Ecto neural progenitor cell (in vitro differentiated cells): Measurements from ENCODE around the gene RTEL1.
"Not testable (repeated sequence)": the region's sequence is repeated elsewhere in the genome, so short reads cannot be mapped to it uniquely, and the experiment has no call there.

ENCODE experiments used
- DNase-seq: peaks from one replicate; pipeline ENCODE4 v3.0.0-alpha.2; 2018; ENCODE audit warnings: low spot score

RTEL1 gene

DNA sequence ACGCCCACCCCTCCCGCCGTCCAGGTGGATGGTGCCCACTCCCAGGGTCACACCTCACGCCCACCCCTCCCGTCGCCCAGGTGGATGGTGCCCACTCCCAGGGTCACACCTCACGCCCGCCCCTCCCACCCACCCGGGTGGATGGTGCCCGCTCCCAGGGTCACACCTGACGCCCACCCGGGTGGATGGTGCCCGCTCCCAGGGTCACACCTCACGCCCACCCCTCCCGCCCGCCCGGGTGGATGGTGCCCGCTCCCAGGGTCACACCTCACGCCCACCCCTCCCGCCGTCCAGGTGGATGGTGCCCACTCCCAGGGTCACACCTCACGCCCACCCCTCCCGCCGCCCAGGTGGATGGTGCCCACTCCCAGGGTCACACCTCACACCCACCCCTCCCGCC is 7.6 kb upstream of the RTEL1 start:
- DNase-seq = not testable (repeated sequence)

DNA sequence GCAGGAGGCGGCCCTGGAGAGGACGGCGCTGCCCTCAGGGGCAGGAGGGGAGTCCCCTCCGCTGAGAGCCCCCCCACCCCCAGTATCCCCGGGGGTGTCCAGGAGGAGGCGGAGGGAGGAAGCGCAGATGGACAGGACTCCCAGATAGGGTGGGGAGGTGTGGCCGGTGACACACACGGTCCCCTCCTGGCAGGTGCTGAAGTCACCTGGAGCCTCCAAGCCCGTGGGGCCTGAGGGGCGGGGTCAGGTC is 6.2 kb upstream of the RTEL1 start:
- DNase-seq = no peak

DNA sequence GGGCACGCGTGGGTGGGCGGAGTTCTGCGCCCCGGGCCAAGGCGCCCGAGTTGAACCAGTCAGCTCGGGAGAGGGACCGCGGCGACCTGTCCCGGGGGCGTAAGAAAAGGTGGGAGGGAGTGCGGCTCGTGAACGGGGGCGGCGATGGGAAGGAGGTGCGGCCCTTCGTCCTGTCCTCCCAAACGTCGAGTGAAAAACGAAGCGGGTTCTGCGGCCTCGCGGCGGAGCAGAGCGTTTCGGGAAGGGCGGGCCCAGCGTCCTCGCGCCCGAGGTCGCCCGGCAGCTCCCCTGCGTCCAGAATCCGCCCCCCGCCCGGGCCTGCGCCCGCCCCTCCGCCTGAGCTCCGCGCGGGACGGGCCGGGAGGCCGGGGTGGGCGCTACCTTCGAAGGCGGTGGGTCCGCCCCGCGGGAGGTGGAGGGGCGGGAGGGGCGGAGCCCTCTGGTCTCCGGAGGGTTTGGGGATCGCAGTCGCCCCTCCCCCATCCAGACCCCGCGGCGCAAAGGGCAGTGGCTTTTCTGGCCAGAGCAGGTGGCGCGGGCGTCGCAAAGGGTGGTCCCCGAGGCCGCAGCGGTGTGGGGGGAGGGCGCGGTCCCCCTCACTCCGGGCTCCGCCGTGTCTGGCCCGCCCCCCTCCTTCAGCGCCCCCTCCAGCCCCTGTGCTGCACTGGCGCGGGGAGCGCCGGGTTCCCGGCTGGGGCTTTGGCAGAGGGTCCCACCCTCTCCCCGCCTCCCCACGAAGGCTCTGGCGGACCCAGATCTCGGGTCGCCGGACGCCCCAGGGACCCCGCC is 5.7 kb upstream of the RTEL1 start:
- peak; percentile 75 for DNase-seq

DNA sequence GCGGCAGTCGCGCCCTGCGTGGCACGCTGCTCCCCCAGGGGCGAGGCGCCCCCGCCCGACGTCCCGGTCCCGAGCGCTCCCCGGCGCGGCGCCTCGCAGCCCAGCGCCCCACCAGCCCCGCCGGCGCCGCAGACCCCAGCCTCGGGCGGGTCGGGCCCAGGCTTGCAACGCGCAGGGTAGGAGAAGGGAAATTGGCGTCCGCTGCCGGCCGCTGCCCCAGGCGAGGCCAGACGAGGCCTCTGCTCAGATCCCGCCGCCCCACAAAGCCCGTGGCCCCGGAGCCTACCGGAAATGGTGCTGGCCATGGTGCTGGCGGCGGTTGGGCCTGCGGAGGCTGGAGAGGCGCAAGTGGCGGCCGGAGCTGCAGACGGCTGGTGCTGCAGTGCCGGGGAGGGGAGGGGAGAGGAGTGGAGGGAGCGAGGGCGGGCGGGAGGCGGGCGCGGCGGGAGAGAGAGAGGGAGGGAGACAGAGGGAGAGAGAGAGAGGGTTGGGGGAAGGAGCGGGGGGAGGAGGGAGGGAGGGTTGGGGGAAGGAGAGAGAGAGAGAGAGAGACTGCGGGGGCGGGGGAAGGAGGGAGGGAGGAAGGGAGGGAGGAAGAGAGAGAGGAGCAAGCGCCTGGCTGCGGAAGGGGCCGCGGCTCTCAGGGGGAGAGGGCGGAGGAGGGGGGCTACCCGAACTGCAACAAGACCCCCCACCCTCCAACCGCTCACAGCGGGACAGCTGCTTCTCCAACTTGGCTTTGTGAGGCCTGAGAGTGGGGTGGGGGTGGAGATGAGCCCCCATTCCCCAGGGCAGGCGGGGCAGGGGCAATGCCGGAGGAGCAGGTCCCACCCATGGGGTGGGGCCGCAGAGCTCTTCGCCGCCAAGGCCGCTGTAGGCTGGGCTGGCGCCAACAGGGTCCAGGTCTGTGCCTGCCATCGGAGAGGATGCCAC is 4.8 kb upstream of the RTEL1 start, which contains the start of gene STMN3:
STMN3 (minus strand) TSS at position 384 of the 933 bp plus-strand sequence; CDS start at position 305, 79 bp downstream.
- peak; percentile 96 for DNase-seq

DNA sequence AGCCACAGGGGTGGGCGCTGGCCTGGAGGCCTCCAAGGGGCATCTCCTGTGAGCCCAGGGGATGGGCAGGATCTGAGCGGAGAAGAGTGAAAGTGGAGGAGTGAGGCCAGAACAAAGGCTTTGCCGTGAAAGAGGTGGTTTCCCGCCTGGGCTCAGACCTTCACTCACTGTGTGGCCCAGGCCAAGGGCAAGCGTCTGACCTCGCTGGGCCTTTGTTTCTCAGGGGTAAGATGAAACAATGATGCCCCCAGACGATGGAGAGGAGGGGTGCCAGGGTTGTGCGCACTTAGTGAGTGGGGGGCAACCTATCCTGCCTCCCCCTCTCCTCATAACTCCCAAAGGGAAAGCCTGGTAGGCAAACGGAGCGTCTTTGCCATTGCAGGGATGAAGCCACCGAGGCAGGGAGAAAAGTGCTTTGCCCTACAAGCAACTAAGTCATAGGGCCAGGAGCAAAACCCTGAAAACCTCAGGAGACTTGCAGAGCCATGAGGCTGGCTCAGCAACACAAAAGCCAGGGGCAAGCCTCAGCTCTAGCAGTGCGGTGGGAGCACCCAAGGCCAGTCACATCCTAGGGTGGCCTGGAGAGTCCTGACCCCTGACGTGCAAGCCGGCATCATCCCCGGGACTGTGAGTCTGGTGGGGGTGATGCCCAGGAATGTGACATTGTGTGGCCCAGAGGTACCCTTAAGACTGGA is 4.0 kb upstream of the RTEL1 start:
- no peak for DNase-seq

DNA sequence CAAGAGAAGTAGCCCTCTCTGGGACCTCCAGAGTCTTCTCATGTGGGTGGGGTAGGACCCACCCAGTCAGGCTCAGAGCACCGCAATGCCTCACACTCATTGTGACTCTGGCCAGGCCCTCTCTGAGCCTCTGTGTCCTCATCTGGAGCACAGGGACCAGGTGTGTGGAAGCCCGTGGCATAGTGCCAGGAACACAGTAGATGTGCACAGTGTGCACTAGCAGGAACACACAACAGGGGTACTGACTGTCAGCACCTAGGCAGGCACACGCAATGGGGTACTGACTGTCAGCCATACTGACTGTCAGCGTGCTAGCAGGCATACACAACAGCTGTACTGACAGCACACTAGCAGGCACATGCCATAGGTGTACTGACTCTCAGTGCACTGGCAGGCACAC is 2.9 kb upstream of the RTEL1 start:
- no peak for DNase-seq

DNA sequence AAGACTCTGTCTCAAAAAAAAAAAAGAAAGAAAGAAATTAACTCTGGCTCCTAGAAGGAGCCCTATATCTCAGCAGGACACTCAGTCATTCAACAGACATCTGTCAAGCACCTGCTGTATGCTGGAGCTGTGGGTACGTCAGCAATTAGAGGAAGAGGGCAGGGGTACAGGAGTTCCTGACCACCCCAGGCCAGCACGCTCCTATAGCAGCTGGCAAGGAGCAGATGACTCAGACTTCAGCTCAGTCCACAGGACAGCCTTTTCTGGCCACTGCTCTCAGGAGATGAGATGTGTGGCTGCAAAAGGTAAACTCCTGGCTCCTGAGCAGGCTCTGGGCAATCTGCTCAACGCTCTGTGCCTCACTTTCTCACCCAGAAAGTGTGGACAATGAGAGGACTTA is 1.7 kb upstream of the RTEL1 start:
- no peak for DNase-seq

DNA sequence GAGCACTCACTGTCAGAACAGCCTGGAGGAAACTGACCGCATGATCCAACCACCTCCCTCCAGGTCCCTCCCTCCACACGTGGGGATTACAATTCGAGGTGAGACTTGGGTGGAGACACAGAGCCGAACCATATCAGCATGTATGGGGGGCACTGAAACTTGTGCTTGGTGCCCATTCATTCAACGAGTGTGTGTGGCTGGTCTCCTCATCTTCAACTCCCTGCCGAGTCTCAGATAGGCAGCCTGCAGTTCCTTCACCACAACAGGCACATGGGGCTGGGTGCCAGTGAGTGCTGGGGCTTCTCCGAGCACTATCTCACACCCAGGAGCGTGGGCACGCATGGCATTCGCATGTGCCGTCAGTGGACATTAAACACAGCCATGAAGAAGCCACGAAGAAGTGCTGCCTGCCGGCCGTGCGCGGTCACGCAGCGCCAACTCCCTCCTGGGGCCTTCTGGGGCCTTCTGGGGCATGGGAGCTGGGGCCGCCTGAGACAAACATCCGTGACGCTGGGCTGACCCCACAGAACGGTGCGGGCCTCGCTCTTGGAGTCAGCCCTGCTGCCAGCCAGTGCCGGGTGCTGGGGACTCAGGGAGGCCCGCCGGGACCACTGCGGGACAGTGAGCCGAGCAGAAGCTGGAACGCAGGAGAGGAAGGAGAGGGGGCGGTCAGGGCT is 714 bp upstream of the RTEL1 start:
- no peak for DNase-seq

DNA sequence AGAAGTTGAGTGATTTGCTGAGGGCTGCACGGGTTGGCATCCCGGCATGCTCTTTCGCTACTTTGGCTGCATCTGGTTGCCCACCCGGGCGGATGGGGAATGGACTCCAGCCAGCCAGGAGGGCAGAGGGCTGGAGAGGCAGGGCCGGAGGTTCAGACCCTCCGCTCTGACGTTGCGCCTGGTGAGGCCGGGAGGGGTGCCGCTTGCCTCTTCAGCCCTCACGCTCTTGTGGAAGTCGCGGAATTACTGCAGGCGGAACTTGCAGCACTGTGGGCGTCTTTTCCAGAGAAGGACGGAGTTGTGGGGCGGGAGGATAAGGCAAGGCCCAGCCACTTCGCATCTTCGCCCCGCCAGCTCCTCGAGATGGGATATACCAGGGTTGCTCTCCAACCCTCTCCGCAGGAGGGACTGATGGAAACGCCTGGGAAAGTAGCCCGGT is 656 bp downstream of the RTEL1 start:
- no peak for DNase-seq

DNA sequence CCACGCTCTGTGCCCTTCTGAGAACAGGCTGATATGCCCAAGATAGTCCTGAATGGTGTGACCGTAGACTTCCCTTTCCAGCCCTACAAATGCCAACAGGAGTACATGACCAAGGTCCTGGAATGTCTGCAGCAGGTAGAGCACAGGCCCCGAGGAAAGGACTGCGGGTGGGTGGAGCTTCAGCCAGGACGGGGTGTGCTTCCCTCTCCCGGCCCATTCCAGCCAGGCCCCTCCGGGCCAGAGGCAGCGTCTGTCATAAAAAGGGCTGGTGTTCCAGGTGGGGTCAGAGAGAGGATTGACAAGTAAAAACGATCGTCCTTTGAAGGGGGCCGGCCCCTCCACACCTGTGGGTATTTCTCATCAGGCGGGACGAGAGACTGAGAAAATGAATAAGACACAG is 1.3 kb downstream of the RTEL1 start:
- DNase-seq = no peak

DNA sequence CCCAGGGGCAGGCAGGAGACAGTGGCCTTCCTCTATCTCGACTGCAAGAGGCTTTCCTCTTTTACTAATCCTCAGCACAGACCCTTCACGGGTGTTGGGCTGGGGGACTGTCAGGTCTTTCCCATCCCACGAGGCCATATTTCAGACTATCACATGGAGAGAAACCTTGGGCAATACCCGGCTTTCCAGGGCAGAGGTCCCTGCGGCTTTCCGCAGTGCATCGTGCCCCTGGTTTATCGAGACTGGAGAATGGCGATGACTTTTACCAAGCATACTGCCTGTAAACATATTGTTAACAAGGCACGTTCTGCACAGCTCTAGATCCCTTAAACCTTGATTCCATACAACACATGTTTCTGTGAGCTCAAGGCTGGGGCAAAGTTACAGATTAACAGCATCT is 2.1 kb downstream of the RTEL1 start:
- DNase-seq = not testable (repeated sequence)

DNA sequence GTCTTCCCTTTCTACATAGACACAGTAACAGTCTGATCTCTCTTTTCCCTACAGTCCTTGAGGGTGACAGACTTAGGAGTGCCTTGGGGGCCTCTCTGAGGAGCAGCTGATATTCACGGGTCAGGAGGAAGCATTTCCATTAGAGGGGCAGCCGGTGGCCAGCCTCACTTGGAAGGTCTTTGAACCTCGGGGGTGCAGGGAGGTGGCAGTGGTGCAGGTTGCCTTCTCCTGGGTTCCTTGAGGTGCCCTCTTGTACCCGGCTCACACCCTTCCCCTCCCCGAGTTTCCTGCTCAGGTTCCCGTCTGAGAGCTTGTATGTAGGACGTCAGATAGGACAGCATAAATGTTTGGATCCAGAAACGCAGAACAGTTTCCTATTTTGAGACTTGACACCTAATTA is 2.5 kb downstream of the RTEL1 start:
- DNase-seq = no peak

DNA sequence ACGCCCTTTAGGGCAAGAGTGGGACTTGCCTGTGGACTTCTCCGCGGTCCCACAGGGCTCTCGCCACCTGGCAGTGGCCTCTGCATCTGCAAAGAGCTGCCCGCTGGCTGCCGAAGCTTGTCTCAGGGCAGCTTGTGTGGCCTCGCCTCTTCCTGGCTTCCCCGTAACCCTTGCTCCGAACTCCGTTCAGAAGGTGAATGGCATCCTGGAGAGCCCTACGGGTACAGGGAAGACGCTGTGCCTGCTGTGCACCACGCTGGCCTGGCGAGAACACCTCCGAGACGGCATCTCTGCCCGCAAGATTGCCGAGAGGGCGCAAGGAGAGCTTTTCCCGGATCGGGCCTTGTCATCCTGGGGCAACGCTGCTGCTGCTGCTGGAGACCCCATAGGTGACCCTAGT is 3.0 kb downstream of the RTEL1 start:
- no peak for DNase-seq

DNA sequence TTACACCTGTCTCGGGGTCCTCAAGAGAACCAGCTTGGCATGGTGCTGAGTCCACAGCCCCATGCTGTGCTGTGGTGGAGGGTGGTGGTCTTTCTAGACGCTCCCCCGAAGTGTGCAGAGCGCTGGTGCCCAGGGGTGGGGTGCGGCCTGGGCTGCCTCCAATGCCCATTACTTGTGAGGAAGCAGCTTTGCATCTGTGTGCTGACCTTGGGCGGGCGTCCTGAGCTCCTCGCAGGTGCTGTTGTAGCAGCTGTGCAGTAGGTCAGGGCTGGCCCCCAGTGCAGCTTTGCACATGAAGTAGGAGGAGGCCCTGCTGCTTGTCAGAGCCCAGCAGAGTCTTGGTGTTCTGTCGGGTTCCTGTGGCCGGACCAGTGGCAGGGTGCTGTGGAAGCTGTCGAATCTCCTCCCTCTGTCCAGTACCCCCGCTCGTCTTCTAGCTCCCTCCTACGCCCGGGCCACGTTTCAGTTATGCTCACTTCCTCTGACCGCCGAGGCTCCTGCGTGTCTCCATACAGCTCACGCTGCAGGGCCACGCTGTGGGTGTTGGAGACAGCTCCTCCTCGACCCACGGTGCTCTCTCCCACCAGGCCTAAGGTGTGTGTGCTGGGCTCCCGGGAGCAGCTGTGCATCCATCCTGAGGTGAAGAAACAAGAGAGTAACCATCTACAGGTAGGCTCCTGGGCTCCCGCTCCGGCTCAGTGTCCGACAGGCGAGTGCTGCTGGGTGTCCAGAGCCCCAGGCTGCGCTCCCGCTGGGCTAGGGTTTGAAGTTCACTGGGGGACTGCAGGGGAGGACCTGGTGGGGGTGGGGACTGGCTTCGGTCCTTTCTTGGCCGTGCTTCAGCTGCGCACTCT is 4.1 kb downstream of the RTEL1 start:
- DNase-seq = no peak

DNA sequence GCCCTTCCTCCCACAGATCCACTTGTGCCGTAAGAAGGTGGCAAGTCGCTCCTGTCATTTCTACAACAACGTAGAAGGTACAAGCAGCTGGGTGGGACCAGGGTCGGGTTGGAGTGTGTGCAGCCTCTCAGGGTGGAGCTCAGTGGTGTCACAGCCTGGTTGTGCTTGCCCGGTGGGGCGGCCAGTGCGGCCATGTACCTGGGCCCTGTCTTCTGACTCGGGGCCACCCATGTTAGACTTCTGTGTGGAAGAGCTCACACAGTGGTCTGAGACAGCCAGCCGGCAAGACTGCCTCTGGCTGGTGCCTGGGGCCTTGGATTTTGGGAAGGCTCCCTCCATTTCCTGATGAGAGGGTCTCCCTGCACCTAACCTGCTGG is 4.7 kb downstream of the RTEL1 start:
- DNase-seq = no peak

DNA sequence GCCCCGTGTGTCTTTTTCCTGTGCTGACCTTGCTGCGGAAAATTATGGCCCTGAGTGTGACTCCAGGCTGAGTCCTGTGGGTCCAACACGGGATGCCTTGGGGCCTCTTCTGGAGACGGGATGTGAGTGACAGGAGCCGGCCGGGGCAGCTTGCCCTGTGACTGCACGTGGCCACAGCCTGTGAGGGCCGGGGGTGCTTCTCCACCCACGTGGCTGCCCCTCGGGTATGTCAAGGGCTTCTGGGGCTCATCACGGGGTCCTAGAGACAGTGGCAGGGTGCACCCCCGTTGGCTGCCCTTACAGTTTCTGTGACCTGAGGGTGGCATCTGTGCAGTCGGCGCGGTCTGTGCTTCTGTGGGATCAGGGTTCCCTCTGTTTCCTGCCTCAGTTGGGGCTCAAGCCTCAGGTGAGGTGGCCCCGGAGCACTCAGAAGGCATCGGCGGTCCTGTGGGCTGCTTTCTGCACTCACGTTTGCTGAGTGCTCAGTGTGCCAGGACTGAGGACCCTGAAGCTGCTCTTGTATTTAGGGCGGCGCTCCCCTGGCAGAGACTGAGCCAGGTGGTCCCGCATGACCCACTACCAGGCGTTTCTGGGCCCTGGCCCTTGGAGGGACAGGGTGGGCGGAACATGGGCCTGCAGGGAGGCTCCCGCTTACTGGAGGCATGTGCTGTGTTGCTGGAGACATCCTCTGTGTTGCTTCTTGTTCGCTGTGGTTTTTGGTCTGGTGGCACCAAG is 5.4 kb downstream of the RTEL1 start:
- DNase-seq = no peak

DNA sequence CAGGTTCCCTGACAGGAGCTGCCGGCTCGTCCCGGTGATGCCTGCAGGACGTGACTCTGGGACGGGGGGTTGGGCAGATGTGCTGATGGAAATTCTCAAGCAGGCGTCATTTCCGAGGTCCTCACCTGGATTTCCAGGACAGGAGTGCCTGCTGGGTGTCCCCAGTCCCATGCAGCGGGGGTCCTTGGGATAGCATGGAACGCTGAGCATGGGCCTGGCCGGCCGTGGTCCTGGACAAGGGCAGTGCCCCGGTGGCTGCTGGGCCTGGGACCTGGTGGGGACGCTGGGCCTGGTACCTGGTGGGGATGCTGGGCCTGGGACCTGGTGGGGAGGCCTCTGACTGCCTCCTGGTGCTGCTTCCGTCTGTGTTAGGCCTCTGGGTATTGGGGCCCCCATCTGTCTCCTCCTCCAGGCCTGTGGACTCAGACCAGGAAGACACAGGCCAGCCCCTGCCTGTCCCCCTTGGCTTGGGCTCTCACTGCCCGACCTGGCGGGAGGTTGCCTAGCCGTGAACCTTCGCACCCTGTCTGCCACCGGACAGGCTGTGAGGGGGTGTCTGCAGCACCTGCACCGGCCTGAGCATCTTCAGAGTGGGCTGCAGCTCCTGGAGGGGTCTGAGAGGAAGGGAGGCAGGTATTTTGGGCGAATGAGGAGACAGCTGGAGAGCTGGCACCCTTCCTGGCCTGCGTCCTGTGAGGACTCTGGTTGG is 6.2 kb downstream of the RTEL1 start:
- no peak for DNase-seq

DNA sequence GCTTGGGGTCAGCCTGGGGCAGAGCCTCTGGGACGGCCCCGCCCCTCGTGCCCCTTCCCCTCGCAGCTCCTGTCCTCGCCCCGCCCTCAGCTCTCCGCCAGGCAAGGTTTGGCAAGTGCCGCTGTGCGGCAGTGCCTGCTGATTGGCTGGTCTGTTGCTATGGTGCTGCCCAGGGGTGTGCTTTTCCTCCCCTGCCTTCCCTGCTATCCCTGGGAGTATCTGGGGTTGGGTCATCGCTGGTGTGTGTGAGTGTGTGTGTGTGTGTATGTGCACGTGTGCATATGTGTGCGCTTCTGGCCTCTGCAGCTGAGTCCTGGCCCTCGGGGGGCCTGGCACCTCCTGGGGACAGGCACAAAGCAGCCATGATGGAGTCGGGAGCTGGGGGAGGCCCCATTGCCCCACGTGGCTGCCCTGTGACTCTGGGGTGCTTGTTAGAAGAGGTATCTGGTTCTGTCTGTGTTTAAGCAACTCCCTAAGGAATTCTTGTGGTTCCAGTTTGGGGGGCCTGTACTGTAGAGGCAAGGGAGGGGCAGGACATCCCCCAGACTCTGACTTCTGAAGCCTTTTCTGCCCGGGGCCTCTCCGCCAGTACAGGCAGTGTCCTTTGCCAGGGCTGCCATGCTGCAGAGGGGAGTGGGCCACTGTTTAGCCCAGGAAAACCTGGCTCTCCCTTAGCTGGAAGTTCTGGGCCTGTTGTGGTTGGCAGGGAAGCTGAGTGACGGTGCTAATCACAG is 6.9 kb downstream of the RTEL1 start:
- DNase-seq = peak; percentile 80

DNA sequence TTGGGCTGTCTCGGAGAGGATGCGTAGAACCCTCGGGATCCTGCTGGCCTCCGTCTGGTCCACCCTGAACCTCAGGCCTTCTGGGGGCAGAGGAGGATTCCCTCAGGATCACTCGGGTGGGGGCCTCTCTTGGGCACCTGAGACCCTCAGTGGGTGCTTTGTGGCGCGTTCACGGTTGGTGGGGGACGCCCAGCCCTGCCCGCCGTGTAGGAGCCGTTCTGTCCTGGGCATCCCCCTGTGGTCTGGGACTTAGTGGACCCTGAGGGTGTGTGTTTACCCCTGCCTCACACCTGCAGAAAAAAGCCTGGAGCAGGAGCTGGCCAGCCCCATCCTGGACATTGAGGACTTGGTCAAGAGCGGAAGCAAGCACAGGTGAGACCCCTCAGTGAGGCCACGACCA is 7.6 kb downstream of the RTEL1 start:
- DNase-seq = no peak
